Measurements from ENCODE around the gene FAM177B. TPM values are rescaled to one million over a fixed set of nuclear protein-coding genes. Genes with fewer than 3 reads are reported as not detected.

The FAM177B gene
- total and polyA plus RNA-seq, 4 experiments from 2014 or later, result 0.30 to 0.79 (median 0.30) TPM; not detected in 1

DNA sequence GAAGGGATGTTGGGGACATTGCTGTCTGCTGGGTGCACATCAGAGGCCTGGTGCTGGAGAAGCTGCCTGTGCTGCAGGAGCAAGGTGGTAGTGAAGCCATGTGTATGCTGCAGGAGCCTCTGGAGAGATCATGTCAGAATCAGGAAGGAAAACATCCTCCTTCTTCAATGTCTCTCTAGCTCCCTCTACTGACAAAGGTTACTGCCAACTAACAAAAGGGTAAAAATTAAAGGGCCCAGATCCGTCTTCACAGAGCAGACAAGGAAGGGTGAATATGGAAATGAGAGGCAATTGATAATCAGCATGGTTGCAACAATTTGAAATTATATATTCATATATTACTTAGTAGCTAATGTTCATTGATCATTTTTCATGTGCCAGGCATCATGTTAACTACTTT is 32.2 kb downstream of the FAM177B start:
- ChIA-PET POLR2A (ENCODE audit: partially characterized antibody) (no interaction called here), CTCF (ENCODE audit: partially characterized antibody) (interaction anchor here (1.4 kb wide), 1 partner anchor 365 kb away, joined by 3 read pairs; no protein-coding TSS in a partner anchor)
- Histone ChIP-seq H3K4me3 (ENCODE audit: low read length in 2 of 2) (no peak overlapping the region), H3K4me1 (ENCODE audit: insufficient read depth, low read length) (no peaks in the 10 kb centered on the region), H3K36me3 (ENCODE audit: insufficient read depth, low read length) (no peaks in the 10 kb centered on the region), H3K9me3 (ENCODE audit: control insufficient read depth in 1 of 2, low read length in 2 of 2) (peaks cover 0 to 10% of the 10 kb centered on the region in 2 donors), H3K27me3 (ENCODE audit: insufficient read depth, low read length) (no peaks in the 10 kb centered on the region), H3K27ac (ENCODE audit: low read depth, low read length) (no peak overlapping the region)
- Mint-ChIP-seq H3K36me3 (peaks cover 3 to 5% of the 10 kb centered on the region in 2 donors), H3K4me3 (no peak overlapping the region), H3K4me1 (peaks cover 0 to 7% (median 3%) of the 10 kb centered on the region in 4 donors), H3K27ac (no peak overlapping the region), H3K9me3 (peaks cover 5 to 39% (median 27%) of the 10 kb centered on the region in 8 donors), H3K27me3 (peaks cover 7 to 10% of the 10 kb centered on the region in 2 donors)
- intact Hi-C loops (cut with micrococcal nuclease), result no loop called here
- no peak for DNase-seq

- POLR2A ChIA-PET (ENCODE audit: partially characterized antibody), result no interaction called here
- Histone ChIP-seq H3K36me3 (ENCODE audit: insufficient read depth, low read length) (no peaks in the 10 kb centered on the region), H3K4me3 (ENCODE audit: low read length in 2 of 2) (no peak overlapping the region), H3K27me3 (ENCODE audit: insufficient read depth, low read length) (no peaks in the 10 kb centered on the region), H3K9me3 (ENCODE audit: control insufficient read depth in 1 of 2, low read length in 2 of 2) (peaks cover 0 to 10% of the 10 kb centered on the region in 2 donors), H3K4me1 (ENCODE audit: insufficient read depth, low read length) (no peaks in the 10 kb centered on the region), H3K27ac (ENCODE audit: low read depth, low read length) (no peak overlapping the region)
- Mint-ChIP-seq H3K4me3 (no peak overlapping the region), H3K27me3 (peaks cover 5 to 8% of the 10 kb centered on the region in 2 donors), H3K4me1 (peaks cover 0 to 7% (median 3%) of the 10 kb centered on the region in 4 donors), H3K36me3 (peaks cover 0 to 5% of the 10 kb centered on the region in 2 donors), H3K27ac (no peak overlapping the region), H3K9me3 (peaks cover 2 to 33% (median 26%) of the 10 kb centered on the region in 8 donors)
- no peak for DNase-seq
- CTCF ChIA-PET (ENCODE audit: partially characterized antibody), result interaction anchor here (1.4 kb wide), 1 partner anchor 364 kb away, joined by 3 read pairs; no protein-coding TSS in a partner anchor
- intact Hi-C loops (cut with micrococcal nuclease), result no loop called here
Observed at GRCh38 chr1:222769971-222770620, 33.1 kb downstream of the FAM177B start.

GRCh38 chr1:222772996-222773379 is 36.0 kb downstream of the FAM177B start:
- H3K27ac Mint-ChIP-seq, result peak overlapping the region in 2 of 7 donors; percentile 54 to 80
- no peak overlapping the region for H3K27ac ChIP-seq (ENCODE audit: low read depth, low read length)

GRCh38 chr1:222777463-222777862 is 40.5 kb downstream of the FAM177B start:
- H3K4me1 Mint-ChIP-seq, result peaks cover 0 to 7% (median 3%) of the 10 kb centered on the region in 4 donors
- DNase-seq, result no peak
- intact Hi-C loops (cut with micrococcal nuclease), result no loop called here
- no peak overlapping the region for H3K4me3 ChIP-seq (ENCODE audit: low read length in 2 of 2)
- H3K4me1 ChIP-seq (ENCODE audit: insufficient read depth, low read length), result no peaks in the 10 kb centered on the region
- H3K36me3 ChIP-seq (ENCODE audit: insufficient read depth, low read length), result no peaks in the 10 kb centered on the region
- no peak overlapping the region for H3K4me3 Mint-ChIP-seq
- CTCF ChIA-PET (ENCODE audit: partially characterized antibody), result interaction anchor here (1.1 kb wide), 1 partner anchor 356 kb away, joined by 3 read pairs; no protein-coding TSS in a partner anchor
- POLR2A ChIA-PET (ENCODE audit: partially characterized antibody), result no interaction called here
- no peaks in the 10 kb centered on the region for H3K36me3 Mint-ChIP-seq
- H3K9me3 ChIP-seq (ENCODE audit: control insufficient read depth in 1 of 2, low read length in 2 of 2), result no peaks in the 10 kb centered on the region
- H3K27me3 Mint-ChIP-seq, result peaks cover 6 to 12% of the 10 kb centered on the region in 2 donors
- H3K27me3 ChIP-seq (ENCODE audit: insufficient read depth, low read length), result peaks cover 4% of the 10 kb centered on the region
- no peak overlapping the region for H3K27ac ChIP-seq (ENCODE audit: low read depth, low read length)
- peaks cover 0 to 2% (median 0%) of the 10 kb centered on the region in 8 donors for H3K9me3 Mint-ChIP-seq
- H3K27ac Mint-ChIP-seq, result no peak overlapping the region

More at GRCh38 chr1:222772996-222773379, 36.0 kb downstream of the FAM177B start:
- POLR2A ChIA-PET (ENCODE audit: partially characterized antibody), result no interaction called here
- CTCF ChIA-PET (ENCODE audit: partially characterized antibody), result no interaction called here
- no peak overlapping the region for H3K4me3 ChIP-seq (ENCODE audit: low read length in 2 of 2)
- H3K27me3 ChIP-seq (ENCODE audit: insufficient read depth, low read length), result no peaks in the 10 kb centered on the region
- H3K4me3 Mint-ChIP-seq, result peak overlapping the region in 1 of 8 donors; percentile 11
- peak in 1 of 5 donors; percentile 4 for DNase-seq
- peaks cover 2 to 27% (median 22%) of the 10 kb centered on the region in 8 donors for H3K9me3 Mint-ChIP-seq
- no peaks in the 10 kb centered on the region for H3K36me3 ChIP-seq (ENCODE audit: insufficient read depth, low read length)
- H3K4me1 ChIP-seq (ENCODE audit: insufficient read depth, low read length), result no peaks in the 10 kb centered on the region
- intact Hi-C loops (cut with micrococcal nuclease), result no loop called here
- H3K9me3 ChIP-seq (ENCODE audit: control insufficient read depth in 1 of 2, low read length in 2 of 2), result peaks cover 0 to 10% of the 10 kb centered on the region in 2 donors
- H3K36me3 Mint-ChIP-seq, result peaks cover 0 to 5% of the 10 kb centered on the region in 2 donors
- H3K4me1 Mint-ChIP-seq, result peaks cover 0 to 7% (median 3%) of the 10 kb centered on the region in 4 donors
- H3K27me3 Mint-ChIP-seq, result peaks cover 4 to 7% of the 10 kb centered on the region in 2 donors

- CTCF ChIA-PET (ENCODE audit: partially characterized antibody), result no interaction called here
- Histone ChIP-seq H3K27ac (ENCODE audit: low read depth, low read length) (no peak overlapping the region), H3K27me3 (ENCODE audit: insufficient read depth, low read length) (peaks cover 4% of the 10 kb centered on the region), H3K4me3 (ENCODE audit: low read length in 2 of 2) (no peak overlapping the region), H3K36me3 (ENCODE audit: insufficient read depth, low read length) (no peaks in the 10 kb centered on the region), H3K4me1 (ENCODE audit: insufficient read depth, low read length) (no peaks in the 10 kb centered on the region), H3K9me3 (ENCODE audit: control insufficient read depth in 1 of 2, low read length in 2 of 2) (no peaks in the 10 kb centered on the region)
- Mint-ChIP-seq H3K27me3 (peaks cover 6 to 12% of the 10 kb centered on the region in 2 donors), H3K27ac (no peak overlapping the region), H3K9me3 (peaks cover 0 to 2% (median 0%) of the 10 kb centered on the region in 8 donors), H3K36me3 (no peaks in the 10 kb centered on the region), H3K4me1 (peaks cover 0 to 2% (median under 1%) of the 10 kb centered on the region in 4 donors), H3K4me3 (no peak overlapping the region)
- intact Hi-C loops (cut with micrococcal nuclease), result no loop called here
- POLR2A ChIA-PET (ENCODE audit: partially characterized antibody), result no interaction called here
- DNase-seq, result no peak
Observed at GRCh38 chr1:222777977-222778376, 41.0 kb downstream of the FAM177B start.

DNA sequence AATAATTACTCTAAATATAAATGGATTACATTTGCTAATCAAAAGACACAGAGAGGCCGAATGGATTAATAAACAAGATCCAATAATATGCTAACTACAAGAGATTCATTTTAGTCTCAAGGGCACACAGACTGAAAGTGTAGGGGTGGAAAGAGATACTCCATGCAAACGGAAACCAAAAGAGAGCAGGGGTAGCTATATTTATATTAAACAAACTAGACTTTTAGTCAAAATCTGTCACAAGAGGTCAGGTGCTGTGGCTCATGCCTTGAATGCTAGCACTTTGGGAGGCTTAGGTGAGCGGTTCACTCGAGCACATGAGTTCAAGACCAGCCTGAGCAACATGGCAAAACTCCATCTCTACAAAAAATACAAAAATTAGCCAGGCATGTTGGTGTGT is 44.2 kb downstream of the FAM177B start:
- Mint-ChIP-seq H3K27me3 (peaks cover 7 to 12% of the 10 kb centered on the region in 2 donors), H3K9me3 (peaks cover 0 to 2% (median 0%) of the 10 kb centered on the region in 8 donors), H3K27ac (no peak overlapping the region), H3K36me3 (no peaks in the 10 kb centered on the region), H3K4me1 (no peaks in the 10 kb centered on the region), H3K4me3 (no peak overlapping the region)
- CTCF ChIA-PET (ENCODE audit: partially characterized antibody), result no interaction called here
- H3K27me3 ChIP-seq (ENCODE audit: insufficient read depth, low read length), result peaks cover 4% of the 10 kb centered on the region
- POLR2A ChIA-PET (ENCODE audit: partially characterized antibody), result no interaction called here
- intact Hi-C loops (cut with micrococcal nuclease), result no loop called here
- no peak for DNase-seq
- no peaks in the 10 kb centered on the region for H3K4me1 ChIP-seq (ENCODE audit: insufficient read depth, low read length)
- no peak overlapping the region for H3K4me3 ChIP-seq (ENCODE audit: low read length in 2 of 2)
- no peaks in the 10 kb centered on the region for H3K36me3 ChIP-seq (ENCODE audit: insufficient read depth, low read length)
- H3K27ac ChIP-seq (ENCODE audit: low read depth, low read length), result no peak overlapping the region
- H3K9me3 ChIP-seq (ENCODE audit: control insufficient read depth in 1 of 2, low read length in 2 of 2), result no peaks in the 10 kb centered on the region

DNA sequence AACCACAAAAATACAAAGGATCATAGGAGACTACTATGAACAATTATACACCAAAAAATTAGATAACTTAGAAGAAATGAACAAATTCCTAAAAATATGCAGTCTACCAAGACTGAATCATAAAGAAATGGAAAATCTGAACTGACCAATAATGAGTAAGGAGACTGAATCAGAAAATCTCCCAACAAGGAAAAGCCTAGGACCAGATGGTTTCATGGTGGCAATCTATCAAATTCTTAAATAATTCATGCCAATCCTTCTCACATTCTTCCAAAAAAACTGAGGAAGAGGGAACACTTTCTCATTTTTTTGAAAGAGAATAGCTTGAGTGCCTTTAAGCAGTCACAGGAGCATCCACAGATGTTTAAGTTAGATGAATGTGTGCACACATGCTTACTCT is 46.0 kb downstream of the FAM177B start:
- Mint-ChIP-seq H3K4me3 (no peak overlapping the region), H3K4me1 (no peaks in the 10 kb centered on the region), H3K9me3 (peaks cover 0 to 2% (median 0%) of the 10 kb centered on the region in 8 donors), H3K27me3 (peaks cover 7 to 10% of the 10 kb centered on the region in 2 donors), H3K36me3 (no peaks in the 10 kb centered on the region), H3K27ac (no peak overlapping the region)
- ChIA-PET CTCF (ENCODE audit: partially characterized antibody) (interaction anchor here (1.1 kb wide), 1 partner anchor 9 kb away, joined by 3 read pairs; no protein-coding TSS in a partner anchor), POLR2A (ENCODE audit: partially characterized antibody) (no interaction called here)
- DNase-seq, result no peak
- Histone ChIP-seq H3K27me3 (ENCODE audit: insufficient read depth, low read length) (peaks cover 4% of the 10 kb centered on the region), H3K4me3 (ENCODE audit: low read length in 2 of 2) (no peak overlapping the region), H3K4me1 (ENCODE audit: insufficient read depth, low read length) (no peaks in the 10 kb centered on the region), H3K36me3 (ENCODE audit: insufficient read depth, low read length) (no peaks in the 10 kb centered on the region), H3K9me3 (ENCODE audit: control insufficient read depth in 1 of 2, low read length in 2 of 2) (no peaks in the 10 kb centered on the region), H3K27ac (ENCODE audit: low read depth, low read length) (no peak overlapping the region)
- intact Hi-C loops (cut with micrococcal nuclease), result no loop called here

Data from CD4-positive, alpha-beta memory T cell (primary cell).